NCI-H1930 (cell line): ENCODE data around the gene STBD1.
"Not testable (repeated sequence)": the region's sequence is repeated elsewhere in the genome, so short reads cannot be mapped to it uniquely, and the experiment has no call there.

Experiments used
- DNase-seq, 2 experiments: peaks; one replicate each; lab custom pipeline; 2025; lab: John Stamatoyannopoulos, UW

The STBD1 gene

DNA sequence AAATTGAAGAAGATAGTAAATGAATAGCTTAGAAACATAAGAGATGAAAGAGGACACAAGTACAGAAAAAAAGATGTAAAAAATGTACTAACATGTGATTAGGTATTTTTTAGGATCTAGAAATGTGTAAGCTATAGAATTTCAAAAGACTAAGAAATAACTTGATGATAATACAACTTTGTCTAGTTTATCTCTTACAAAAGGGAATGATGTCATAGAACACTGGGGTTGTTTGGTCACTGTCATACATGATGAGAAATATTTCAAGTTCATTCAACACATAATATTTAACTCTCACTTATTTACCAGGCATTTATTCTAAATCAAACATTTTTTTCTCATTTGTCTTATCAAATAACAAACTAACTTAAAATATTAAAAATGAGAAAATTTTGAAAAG lies 18.5 kb downstream of the STBD1 start:
- DNase-seq, result no peak

GRCh38 chr4:76326515-76326914 lies 20.0 kb downstream of the STBD1 start:
- no peak for DNase-seq

- no peak for DNase-seq
Observed at GRCh38 chr4:76334885-76335284, 28.4 kb downstream of the STBD1 start.

- DNase-seq, result peak in 1 of 2 experiments; percentile 9
Observed at GRCh38 chr4:76339364-76339763, 32.8 kb downstream of the STBD1 start.

GRCh38 chr4:76341063-76341462 lies 34.5 kb downstream of the STBD1 start:
- DNase-seq, result no peak

DNA sequence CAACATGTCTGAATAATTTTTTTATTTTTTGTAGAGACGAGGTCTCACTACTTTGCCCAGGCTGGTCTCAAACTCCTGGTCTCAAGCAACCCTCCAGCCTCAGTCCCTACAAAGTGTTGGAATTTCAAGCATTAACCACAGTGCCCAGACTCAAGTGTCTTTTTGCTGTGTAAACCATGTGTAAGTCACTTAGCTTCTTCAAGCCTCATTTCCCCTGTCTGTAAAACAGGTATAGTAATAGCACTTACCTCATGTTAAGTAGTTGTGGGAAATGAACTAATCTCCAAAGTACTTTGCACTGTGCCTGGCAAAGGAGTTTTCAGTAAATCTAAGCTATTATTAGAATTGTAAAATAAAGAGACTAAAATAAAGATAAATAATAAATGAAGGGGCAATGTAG lies 35.7 kb downstream of the STBD1 start:
- DNase-seq, result no peak

DNA sequence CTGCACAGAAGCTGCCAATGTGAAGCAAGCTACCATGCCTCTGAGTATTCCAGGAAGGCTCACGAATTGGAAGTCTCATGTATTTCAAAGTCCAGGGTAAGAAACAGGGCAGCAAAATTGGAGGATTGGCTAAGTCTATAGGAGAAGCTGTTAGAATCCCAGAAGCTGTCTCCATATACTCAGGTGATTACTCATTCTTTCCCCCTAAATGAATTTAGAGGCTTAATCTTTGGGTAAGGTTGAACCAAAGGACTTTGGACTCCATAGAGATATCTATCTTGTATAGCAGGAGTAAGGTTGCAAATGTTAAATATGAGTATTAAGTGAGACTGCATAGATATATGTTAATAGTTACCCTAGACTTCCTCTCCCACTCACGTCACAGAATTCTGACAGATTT lies 36.3 kb downstream of the STBD1 start:
- DNase-seq, result no peak

- no peak for DNase-seq
Observed at GRCh38 chr4:76354517-76355473, 48.3 kb downstream of the STBD1 start.

DNA sequence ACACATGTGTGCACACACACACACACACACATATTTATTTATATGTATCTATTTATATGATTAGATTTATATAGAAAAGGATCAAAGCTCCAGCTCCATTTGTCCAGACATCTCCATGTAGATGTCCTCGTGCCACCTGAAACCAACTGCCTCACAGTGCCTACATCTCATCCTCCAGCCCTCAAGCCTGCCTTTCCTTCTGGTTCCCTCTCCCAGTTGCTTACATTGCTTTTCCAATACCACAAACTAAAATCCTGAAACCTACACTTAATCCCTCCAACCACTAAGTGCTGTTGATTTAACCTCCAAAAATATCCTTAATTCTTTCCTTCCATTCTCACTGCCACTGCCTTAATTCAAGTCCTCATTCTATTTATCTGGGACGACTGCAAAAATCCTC lies 51.4 kb downstream of the STBD1 start:
- DNase-seq, result no peak

- not testable (repeated sequence) for DNase-seq
Observed at GRCh38 chr4:76359881-76360466, 53.4 kb downstream of the STBD1 start.
